ENCODE data around the gene OR2A1.
"Not testable (repeated sequence)": the region's sequence is repeated elsewhere in the genome, so short reads cannot be mapped to it uniquely, and the experiment has no call there.

The OR2A1 gene

GRCh38 chr7:144311872-144312469 is at the start of gene OR2A1:
Gene OR2A1, plus strand, starts transcription at chr7:144312419. Its CDS starts 5,706 bp downstream, at chr7:144318125.
- DNase-seq = not testable (repeated sequence)

GRCh38 chr7:144264692-144265091 is 47.5 kb upstream of the OR2A1 start, which contains the start of gene OR2A7:
Gene OR2A7, minus strand, starts transcription at chr7:144264792. Its CDS starts 5,164 bp downstream, at chr7:144259628.
- DNase-seq = not testable (repeated sequence)

GRCh38 chr7:144269188-144269587 is 43.0 kb upstream of the OR2A1 start, which contains the start of gene CTAGE8:
Gene CTAGE8, minus strand, starts transcription at chr7:144269288. Its CDS starts 38 bp downstream, at chr7:144269250.
- DNase-seq = not testable (repeated sequence)

- DNase-seq = not testable (repeated sequence)
Measured at GRCh38 chr7:144275281-144275680, 36.9 kb upstream of the OR2A1 start.

GRCh38 chr7:144280010-144280409 is 32.2 kb upstream of the OR2A1 start:
- not testable (repeated sequence) for DNase-seq

GRCh38 chr7:144281981-144282380 is 30.2 kb upstream of the OR2A1 start:
- DNase-seq = not testable (repeated sequence)

- DNase-seq = not testable (repeated sequence)
Measured at GRCh38 chr7:144282490-144282889, 29.7 kb upstream of the OR2A1 start.

GRCh38 chr7:144283716-144284115 is 28.5 kb upstream of the OR2A1 start:
- DNase-seq = not testable (repeated sequence)

GRCh38 chr7:144287171-144287784 is 24.9 kb upstream of the OR2A1 start:
- DNase-seq = not testable (repeated sequence)

GRCh38 chr7:144291607-144292006 is 20.6 kb upstream of the OR2A1 start:
- DNase-seq = not testable (repeated sequence)

- DNase-seq = not testable (repeated sequence)
Measured at GRCh38 chr7:144292384-144293161, 19.6 kb upstream of the OR2A1 start.

GRCh38 chr7:144293794-144294499 is 18.3 kb upstream of the OR2A1 start:
- DNase-seq = not testable (repeated sequence)

GRCh38 chr7:144302578-144303303 is 9.5 kb upstream of the OR2A1 start:
- not testable (repeated sequence) for DNase-seq

GRCh38 chr7:144303607-144304006 is 8.6 kb upstream of the OR2A1 start:
- not testable (repeated sequence) for DNase-seq

- not testable (repeated sequence) for DNase-seq
Measured at GRCh38 chr7:144305156-144305555, 7.1 kb upstream of the OR2A1 start.

- not testable (repeated sequence) for DNase-seq
Measured at GRCh38 chr7:144309702-144310101, 2.5 kb upstream of the OR2A1 start.

GRCh38 chr7:144311218-144311617 is 1.0 kb upstream of the OR2A1 start:
- DNase-seq = not testable (repeated sequence)

- DNase-seq = not testable (repeated sequence)
Measured at GRCh38 chr7:144317537-144317936, 5.3 kb downstream of the OR2A1 start.

- DNase-seq = not testable (repeated sequence)
Measured at GRCh38 chr7:144319547-144319946, 7.3 kb downstream of the OR2A1 start.

- not testable (repeated sequence) for DNase-seq
Measured at GRCh38 chr7:144321677-144322206, 9.5 kb downstream of the OR2A1 start.

- not testable (repeated sequence) for DNase-seq
Measured at GRCh38 chr7:144323359-144323758, 11.1 kb downstream of the OR2A1 start.

- DNase-seq = not testable (repeated sequence)
Measured at GRCh38 chr7:144325868-144326267, 13.6 kb downstream of the OR2A1 start.

Measured in NCI-H1105 (cell line).